ENCODE data around the gene CCDC33.

GRCh38 chr15:74378848-74379247, 142.7 kb downstream of the CCDC33 start:
- TF ChIP-seq CTCF (IDR thresholded peaks at IDR 0.05) (no peak), EZH2 (IDR thresholded peaks at IDR 0.05; ENCODE audit: borderline replicate concordance, insufficient read depth, low read depth, low read length, poor library complexity, severe bottlenecking) (no peak)
